Measurements from ENCODE around the gene BCAS3.
"Not testable (repeated sequence)": the region's sequence is repeated elsewhere in the genome, so short reads cannot be mapped to it uniquely, and the experiment has no call there.

The BCAS3 gene

GRCh38 chr17:60804831-60805230 lies 127.2 kb downstream of the BCAS3 start:
- FAIRE-seq: no peak

- no peak for FAIRE-seq
These were observed 131.8 kb downstream of the BCAS3 start for GRCh38 chr17:60809421-60809820.

- not testable (repeated sequence) for FAIRE-seq
These were observed 137.3 kb downstream of the BCAS3 start for GRCh38 chr17:60814941-60815340.

- FAIRE-seq: no peak
These were observed 139.5 kb downstream of the BCAS3 start for GRCh38 chr17:60817192-60817591.

- no peak for FAIRE-seq
These were observed 141.9 kb downstream of the BCAS3 start for GRCh38 chr17:60819447-60820130.

GRCh38 chr17:60823515-60823914 lies 145.9 kb downstream of the BCAS3 start:
- FAIRE-seq: no peak

GRCh38 chr17:60825351-60825750 lies 147.7 kb downstream of the BCAS3 start:
- FAIRE-seq: peak; percentile 76

GRCh38 chr17:60827943-60828342 lies 150.3 kb downstream of the BCAS3 start:
- no peak for FAIRE-seq

- FAIRE-seq: peak; percentile 99
These were observed 154.5 kb downstream of the BCAS3 start for GRCh38 chr17:60832151-60832585.

GRCh38 chr17:60832631-60833030 lies 155.0 kb downstream of the BCAS3 start:
- FAIRE-seq: no peak

GRCh38 chr17:60840456-60840855 lies 162.8 kb downstream of the BCAS3 start:
- FAIRE-seq: no peak

- no peak for FAIRE-seq
These were observed 167.4 kb downstream of the BCAS3 start for GRCh38 chr17:60845012-60845411.

GRCh38 chr17:60846175-60846574 lies 168.5 kb downstream of the BCAS3 start:
- peak; percentile 6 for FAIRE-seq

GRCh38 chr17:60851181-60851580 lies 173.5 kb downstream of the BCAS3 start:
- FAIRE-seq: no peak

- no peak for FAIRE-seq
These were observed 180.0 kb downstream of the BCAS3 start for GRCh38 chr17:60857556-60858080.

GRCh38 chr17:60862482-60862881 lies 184.8 kb downstream of the BCAS3 start:
- FAIRE-seq: no peak

- FAIRE-seq: no peak
These were observed 186.4 kb downstream of the BCAS3 start for GRCh38 chr17:60863892-60864707.

- FAIRE-seq: no peak
These were observed 187.0 kb downstream of the BCAS3 start for GRCh38 chr17:60864708-60865005.

- peak; percentile 84 for FAIRE-seq
These were observed 197.1 kb downstream of the BCAS3 start for GRCh38 chr17:60874772-60875171.

GRCh38 chr17:60886731-60887613 lies 209.3 kb downstream of the BCAS3 start:
- FAIRE-seq: not testable (repeated sequence)

GRCh38 chr17:60887614-60888028 lies 210.0 kb downstream of the BCAS3 start:
- no peak for FAIRE-seq

- FAIRE-seq: peak; percentile 94
These were observed 211.4 kb downstream of the BCAS3 start for GRCh38 chr17:60888812-60889709.
